Glutamatergic neuron (in vitro differentiated cells): ENCODE data around the gene NIPBL. TPM values are rescaled to one million over a fixed set of nuclear protein-coding genes. Genes with fewer than 3 reads are reported as not detected.

ENCODE experiments used
- DNase-seq: peaks from one replicate; pipeline ENCODE4 v3.0.0; 2022
- H3K27ac Mint-ChIP-seq: one replicate; pipeline ENCODE4 v1.8.0; 2020; ENCODE audit warnings: mild to moderate bottlenecking, mixed read lengths, inconsistent platforms; ENCODE audit not compliant: unreplicated experiment
- H3K27me3 Mint-ChIP-seq: one replicate; pipeline ENCODE4 v1.8.0; 2020; ENCODE audit warnings: mild to moderate bottlenecking, moderate library complexity, mixed read lengths, inconsistent platforms; ENCODE audit not compliant: unreplicated experiment
- H3K36me3 Mint-ChIP-seq: one replicate; pipeline ENCODE4 v1.8.0; 2020; ENCODE audit warnings: mild to moderate bottlenecking, mixed read lengths, inconsistent platforms; ENCODE audit not compliant: unreplicated experiment
- H3K4me1 Mint-ChIP-seq: one replicate; pipeline ENCODE4 v1.8.0; 2020; ENCODE audit warnings: mild to moderate bottlenecking, low read depth, mixed read lengths, inconsistent platforms; ENCODE audit not compliant: unreplicated experiment
- H3K4me3 Mint-ChIP-seq: one replicate; pipeline ENCODE4 v1.8.0; 2020; ENCODE audit warnings: mild to moderate bottlenecking, mixed read lengths, inconsistent platforms; ENCODE audit not compliant: unreplicated experiment
- H3K9me3 Mint-ChIP-seq: one replicate; pipeline ENCODE4 v1.8.0; 2020; ENCODE audit warnings: mild to moderate bottlenecking, moderate library complexity, mixed read lengths, inconsistent platforms; ENCODE audit not compliant: unreplicated experiment
- CTCF ChIP-seq: fragments of 200-600 bp; sonication (generic); IDR thresholded peaks from one replicate; pipeline ENCODE4 v1.5.0; 2021; ENCODE audit not compliant: partially characterized antibody, unreplicated experiment
- total RNA-seq: library from RNA; stranded (reverse); fragmentation: NEBNext Ultra II Directional; extraction: Animal tissue kit (Norgen Biotek cat#: 25700); gene quantifications from one replicate; pipeline ENCODE4 v1.2.1, GENCODE V29; 2021; ENCODE audit not compliant: unreplicated experiment

The NIPBL gene
- total RNA-seq, 1 donor from 2014 or later: 81.1 TPM

GRCh38 chr5:36946101-36946500 lies 69.5 kb downstream of the NIPBL start:
- no peaks in the 10 kb centered on the region for H3K9me3 Mint-ChIP-seq
- H3K27ac Mint-ChIP-seq: no peak overlapping the region
- DNase-seq: no peak
- no peak for TF ChIP-seq CTCF
- H3K27me3 Mint-ChIP-seq: peaks cover 3% of the 10 kb centered on the region
- H3K4me3 Mint-ChIP-seq: no peak overlapping the region
- H3K36me3 Mint-ChIP-seq: no peaks in the 10 kb centered on the region
- H3K4me1 Mint-ChIP-seq: peaks cover 12% of the 10 kb centered on the region

- DNase-seq: no peak
- Mint-ChIP-seq H3K27me3 (peaks cover 3% of the 10 kb centered on the region), H3K36me3 (no peaks in the 10 kb centered on the region), H3K4me3 (no peak overlapping the region), H3K27ac (no peak overlapping the region), H3K9me3 (no peaks in the 10 kb centered on the region), H3K4me1 (peaks cover 15% of the 10 kb centered on the region)
- TF ChIP-seq CTCF: no peak
These were observed 71.5 kb downstream of the NIPBL start for GRCh38 chr5:36948041-36948440.

DNA sequence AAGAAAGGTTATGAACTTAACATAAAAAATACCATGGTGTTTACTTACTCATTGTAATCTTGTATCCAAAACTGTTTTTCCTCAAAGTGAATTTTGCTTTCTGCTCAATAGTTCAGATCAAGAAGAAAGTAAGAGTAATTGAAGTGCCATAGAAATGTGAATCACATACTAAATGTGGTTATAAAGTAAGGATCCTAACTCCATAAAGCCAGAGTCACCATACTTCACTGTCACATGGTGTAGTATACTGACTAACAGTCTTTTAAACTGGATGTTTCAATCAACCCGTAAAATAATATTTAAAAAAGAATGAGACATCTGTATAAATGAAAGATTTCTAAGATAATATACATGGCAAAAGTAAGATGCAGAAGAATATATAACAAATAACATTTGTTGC lies 72.1 kb downstream of the NIPBL start:
- H3K27ac Mint-ChIP-seq: no peak overlapping the region
- H3K4me1 Mint-ChIP-seq: peaks cover 12% of the 10 kb centered on the region
- no peak for DNase-seq
- no peak for TF ChIP-seq CTCF
- no peak overlapping the region for H3K4me3 Mint-ChIP-seq
- peaks cover 3% of the 10 kb centered on the region for H3K27me3 Mint-ChIP-seq
- H3K9me3 Mint-ChIP-seq: no peaks in the 10 kb centered on the region
- no peaks in the 10 kb centered on the region for H3K36me3 Mint-ChIP-seq

DNA sequence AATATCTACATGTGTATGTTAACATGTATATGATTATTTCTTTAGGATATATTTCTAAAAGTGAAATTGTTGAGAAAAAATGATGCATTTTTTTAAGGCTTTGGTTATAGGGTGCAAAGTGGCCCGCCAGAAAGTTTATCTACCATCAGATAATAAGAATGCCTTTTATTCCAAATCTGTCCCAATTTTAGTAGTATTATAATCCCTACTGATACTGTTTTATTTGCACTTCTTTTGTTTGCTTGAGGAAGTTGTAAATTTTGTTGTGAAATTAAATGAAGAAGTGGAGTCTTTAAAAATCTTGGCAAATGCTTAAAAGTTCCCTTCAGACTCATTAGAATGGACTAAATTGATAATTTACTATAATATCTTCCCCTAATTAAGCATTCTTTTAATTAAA lies 73.0 kb downstream of the NIPBL start:
- TF ChIP-seq CTCF: no peak
- Mint-ChIP-seq H3K27ac (no peak overlapping the region), H3K27me3 (no peaks in the 10 kb centered on the region), H3K9me3 (no peaks in the 10 kb centered on the region), H3K36me3 (no peaks in the 10 kb centered on the region), H3K4me3 (no peak overlapping the region), H3K4me1 (peaks cover 8% of the 10 kb centered on the region)
- no peak for DNase-seq

DNA sequence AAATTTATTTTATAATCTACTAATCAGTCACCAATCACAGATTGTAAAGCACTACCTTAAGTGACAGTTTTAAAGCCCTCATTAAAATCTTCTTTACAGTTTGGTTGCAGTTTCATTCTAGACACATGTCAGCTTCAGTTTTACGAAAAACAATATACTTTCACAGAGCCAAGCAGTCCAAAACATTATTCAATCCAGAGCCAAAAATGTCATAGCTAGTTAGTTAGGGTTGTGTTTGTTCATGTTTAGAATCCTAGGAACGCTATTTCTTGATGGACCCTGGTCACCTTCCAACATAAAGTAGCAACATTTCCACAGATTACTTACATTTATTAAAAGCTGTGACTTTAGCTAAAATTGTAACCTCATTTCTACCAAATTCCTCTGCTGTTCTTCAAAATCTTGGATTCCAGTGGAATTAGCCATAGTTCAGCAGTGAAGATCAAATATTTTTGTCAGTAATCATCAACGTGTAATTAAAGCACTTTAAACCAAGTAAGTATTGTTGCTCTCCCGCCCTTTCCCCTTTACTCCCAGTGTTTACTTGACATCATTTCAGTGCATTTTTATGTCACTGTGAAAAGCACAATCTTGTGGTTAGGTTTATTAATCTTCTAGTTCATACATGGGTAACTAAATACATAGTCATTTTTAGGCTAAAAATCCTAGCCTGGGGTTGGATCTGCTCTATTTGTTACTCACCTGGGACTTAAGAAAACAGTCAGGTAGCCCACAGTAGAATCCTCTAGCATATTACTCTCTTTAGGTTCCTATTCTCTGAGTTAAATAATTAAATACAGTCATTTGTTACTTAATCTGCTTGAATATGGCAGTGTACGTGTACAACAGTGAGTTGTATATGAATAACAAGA lies 74.3 kb downstream of the NIPBL start:
- Mint-ChIP-seq H3K36me3 (no peaks in the 10 kb centered on the region), H3K4me3 (no peak overlapping the region), H3K27me3 (no peaks in the 10 kb centered on the region), H3K27ac (no peak overlapping the region), H3K4me1 (peaks cover 8% of the 10 kb centered on the region), H3K9me3 (no peaks in the 10 kb centered on the region)
- no peak for TF ChIP-seq CTCF
- DNase-seq: no peak
